DND-41 (cell line): ENCODE data around the gene SHC4.

Experiments
- CTCF ChIP-seq: IDR thresholded peaks from 2 replicates; pipeline ENCODE4 v1.5.1; 2012; ENCODE audit warnings: borderline replicate concordance, low read length, moderate library complexity, mild to moderate bottlenecking; ENCODE audit not compliant: poor library complexity, severe bottlenecking; ENCODE audit errors: extremely low read depth
- EZH2 ChIP-seq: IDR thresholded peaks from 3 replicates; pipeline ENCODE4 v1.6.1; 2012; ENCODE audit warnings: borderline replicate concordance, low read depth, mild to moderate bottlenecking, moderate library complexity, low read length, inconsistent platforms; ENCODE audit not compliant: severe bottlenecking

DNA sequence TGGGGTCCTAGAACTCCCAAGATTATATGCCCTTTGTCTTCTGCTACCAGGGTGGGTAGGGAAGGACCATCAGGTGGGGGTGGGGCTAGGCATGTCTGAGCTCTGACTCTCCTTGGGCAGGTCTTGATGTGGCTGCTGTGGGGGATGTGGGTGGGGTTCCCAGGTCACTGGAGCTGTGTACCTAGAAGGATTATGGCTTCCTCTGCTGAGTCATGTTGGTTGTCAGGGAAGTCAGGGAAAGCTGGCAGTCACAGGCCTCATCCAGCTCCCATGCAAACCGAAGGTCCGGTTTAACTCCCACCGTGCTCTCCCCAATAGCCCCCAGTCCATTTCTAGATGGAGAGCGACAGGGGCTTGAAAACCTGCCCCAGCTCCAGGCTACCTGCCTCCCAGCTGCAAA lies 50.6 kb downstream of the SHC4 start:
- no peak for TF ChIP-seq CTCF
- no peak for TF ChIP-seq EZH2
